NCI-H446 (cell line): ENCODE data around the gene IGFL1.
"Not testable (repeated sequence)": the region's sequence is repeated elsewhere in the genome, so short reads cannot be mapped to it uniquely, and the experiment has no call there.

Experiments
- DNase-seq, 2 experiments: peaks; one replicate each; lab custom pipeline; 2025; lab: John Stamatoyannopoulos, UW

The IGFL1 gene

DNA sequence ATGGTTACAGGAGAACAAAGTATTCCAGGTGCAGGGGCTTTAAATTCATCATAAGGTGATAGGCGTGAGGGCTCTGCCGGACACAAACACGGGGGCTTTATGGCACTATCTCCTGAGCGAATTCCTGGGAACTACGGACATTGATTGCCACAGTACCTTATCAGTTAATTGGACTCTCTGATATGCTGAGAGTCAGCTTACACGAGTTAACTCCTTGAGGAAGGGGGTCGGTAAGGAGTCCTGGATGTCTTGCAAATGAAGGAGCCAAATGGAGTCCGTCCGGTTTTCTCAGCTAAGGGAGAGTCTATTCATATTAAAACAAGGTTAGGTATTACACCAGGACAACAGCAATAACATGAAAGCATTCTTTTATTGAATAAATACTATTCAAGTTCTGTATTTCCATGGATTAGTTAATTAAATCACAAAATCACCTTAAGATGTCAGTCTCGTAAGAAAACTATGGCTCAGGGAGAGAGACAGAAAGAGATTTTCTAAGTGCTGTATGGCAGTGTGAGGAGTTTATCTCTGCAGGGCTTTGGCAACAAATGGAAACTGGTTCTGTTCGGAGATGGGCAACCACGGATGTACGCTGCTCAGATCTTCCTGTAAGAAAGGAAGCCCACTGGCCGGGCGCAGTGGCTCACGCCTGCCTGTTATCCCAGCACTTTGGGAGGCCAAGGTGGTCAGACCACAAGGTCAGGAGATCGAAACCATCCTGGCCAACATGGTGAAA is 41.1 kb downstream of the IGFL1 start:
- DNase-seq: no peak

DNA sequence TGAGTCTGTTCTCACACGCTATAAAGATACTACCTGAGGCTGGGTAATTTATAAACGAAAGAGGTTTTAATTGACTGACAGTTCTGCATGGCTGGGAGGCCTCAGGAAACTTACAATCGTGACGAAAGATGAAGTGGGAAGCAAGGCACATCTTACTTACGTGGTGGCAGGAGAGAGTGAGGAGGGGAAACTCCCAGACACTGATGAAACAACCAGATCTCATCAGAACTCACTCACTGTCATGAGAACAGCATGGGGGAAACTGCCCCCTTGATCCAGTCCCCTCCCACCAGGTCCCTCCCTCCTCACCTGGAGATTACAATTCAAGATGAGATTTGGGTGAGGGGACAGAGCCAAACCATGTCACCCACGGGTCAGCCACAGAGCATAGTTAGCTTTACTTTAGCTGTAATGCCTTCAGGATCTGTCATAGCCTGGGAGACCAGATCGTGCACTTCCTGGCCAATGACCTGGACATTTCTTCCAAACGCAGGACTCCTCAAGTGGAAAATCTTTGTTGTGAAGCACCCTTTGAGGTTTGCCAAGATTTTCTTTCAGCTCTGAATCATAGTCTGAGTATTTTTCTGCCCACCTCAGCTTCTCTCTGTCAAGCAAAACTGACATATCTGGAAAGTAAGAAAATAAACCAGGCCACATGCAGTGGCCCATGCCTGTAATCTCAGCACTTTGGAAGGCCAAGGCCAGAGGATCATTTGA is 42.1 kb downstream of the IGFL1 start:
- DNase-seq: no peak

DNA sequence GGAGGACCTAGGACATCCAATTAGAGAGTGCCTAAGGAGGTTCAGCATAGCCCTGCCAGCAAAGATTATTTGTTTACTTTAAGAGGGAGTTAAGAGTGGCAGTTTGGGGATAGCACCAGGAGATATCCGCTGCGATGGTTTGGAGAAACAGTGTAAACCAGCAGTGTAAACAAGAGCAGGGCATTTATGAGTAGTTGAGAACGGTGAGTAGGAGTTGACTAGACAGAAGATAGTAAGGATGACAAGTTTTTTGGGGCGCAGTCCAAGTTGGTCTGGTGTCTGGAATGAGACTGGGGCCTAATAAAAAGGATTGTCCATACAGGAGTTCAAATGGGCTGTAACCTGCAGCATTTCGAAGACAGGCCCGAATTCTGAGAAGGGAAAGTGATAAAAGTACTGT is 44.4 kb downstream of the IGFL1 start:
- DNase-seq: not testable (repeated sequence)

DNA sequence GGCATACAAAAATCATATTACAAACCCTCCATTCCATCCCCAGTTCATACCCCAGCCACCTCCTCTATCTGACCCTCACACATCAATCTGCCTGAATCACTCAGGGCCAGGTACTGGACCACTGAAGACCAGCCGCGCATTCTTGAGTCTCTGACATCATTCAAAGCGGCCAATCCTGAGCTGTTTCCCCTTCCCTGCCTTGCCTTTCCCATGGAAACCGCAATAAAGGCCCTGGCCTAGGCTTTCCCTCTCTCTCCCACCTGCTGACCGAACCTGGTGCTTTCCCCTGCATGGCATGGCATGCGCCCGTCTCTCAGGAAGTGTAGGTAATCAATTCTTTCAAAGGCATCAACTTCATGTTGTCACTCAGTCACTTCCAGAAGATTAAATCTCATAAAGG is 49.6 kb downstream of the IGFL1 start:
- no peak for DNase-seq
